Measurements from ENCODE around the gene SRGAP1.

Gene SRGAP1

GRCh38 chr12:63941166-63941800 is 96.8 kb downstream of the SRGAP1 start:
- no peak for DNase-seq

- no peak for DNase-seq
Measured at GRCh38 chr12:63941879-63942278, 97.4 kb downstream of the SRGAP1 start.

- DNase-seq = no peak
Measured at GRCh38 chr12:63942464-63943241, 98.2 kb downstream of the SRGAP1 start.

- DNase-seq = no peak
Measured at GRCh38 chr12:63944034-63944579, 99.6 kb downstream of the SRGAP1 start.

- no peak for DNase-seq
Measured at GRCh38 chr12:63944586-63945228, 100.2 kb downstream of the SRGAP1 start.

- no peak for DNase-seq
Measured at GRCh38 chr12:63945777-63946176, 101.3 kb downstream of the SRGAP1 start.

- no peak for DNase-seq
Measured at GRCh38 chr12:63948211-63948610, 103.7 kb downstream of the SRGAP1 start.

GRCh38 chr12:63949902-63950301 is 105.4 kb downstream of the SRGAP1 start:
- peak; percentile 33 for DNase-seq

- no peak for DNase-seq
Measured at GRCh38 chr12:63952995-63953394, 108.5 kb downstream of the SRGAP1 start.

GRCh38 chr12:63955831-63956666 is 111.5 kb downstream of the SRGAP1 start:
- DNase-seq = no peak

GRCh38 chr12:63957496-63957895 is 113.0 kb downstream of the SRGAP1 start:
- no peak for DNase-seq

- DNase-seq = no peak
Measured at GRCh38 chr12:63958876-63959580, 114.5 kb downstream of the SRGAP1 start.

GRCh38 chr12:63961048-63961447 is 116.5 kb downstream of the SRGAP1 start:
- DNase-seq = no peak

GRCh38 chr12:63961543-63961942 is 117.0 kb downstream of the SRGAP1 start:
- no peak for DNase-seq

- no peak for DNase-seq
Measured at GRCh38 chr12:63963868-63964267, 119.4 kb downstream of the SRGAP1 start.

GRCh38 chr12:63964301-63964700 is 119.8 kb downstream of the SRGAP1 start:
- no peak for DNase-seq

GRCh38 chr12:63965936-63966605 is 121.6 kb downstream of the SRGAP1 start:
- no peak for DNase-seq

GRCh38 chr12:63966606-63966975 is 122.1 kb downstream of the SRGAP1 start:
- DNase-seq = no peak

GRCh38 chr12:63967358-63968145 is 123.1 kb downstream of the SRGAP1 start:
- no peak for DNase-seq

GRCh38 chr12:63968673-63969072 is 124.2 kb downstream of the SRGAP1 start:
- peak; percentile 69 for DNase-seq
